Measurements from ENCODE around the gene ECT2. TPM values are rescaled to one million over a fixed set of nuclear protein-coding genes. Genes with fewer than 3 reads are reported as not detected.

Gene ECT2
- total RNA-seq, 1 experiment from 2014 or later = 81.3 TPM

DNA sequence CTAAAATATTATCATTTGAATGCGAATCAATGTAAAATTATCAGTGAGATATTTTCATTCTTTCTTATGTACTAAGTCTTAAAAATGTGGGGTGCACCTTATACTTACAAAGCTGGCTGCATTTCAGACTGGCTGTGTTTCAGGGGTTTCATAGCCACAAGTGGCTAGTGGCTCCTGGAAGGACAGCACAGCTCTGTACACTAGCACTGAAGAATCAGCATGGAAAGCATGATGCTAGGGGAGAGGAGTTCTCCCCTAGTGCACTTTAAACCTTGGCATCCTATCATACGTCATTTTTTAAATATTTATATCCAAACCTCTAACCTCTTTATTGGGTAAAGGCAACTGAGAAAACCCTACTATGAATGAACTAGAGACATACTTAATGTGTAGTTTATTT lies 66.4 kb downstream of the ECT2 start:
- H3K27ac Mint-ChIP-seq = no peak overlapping the region
- Histone ChIP-seq H4K20me1 (ENCODE audit: control insufficient read depth, insufficient read depth, insufficient read length) (no peaks in the 10 kb centered on the region), H3K4me1 (ENCODE audit: insufficient read depth, low read length) (no peaks in the 10 kb centered on the region), H3K4me2 (ENCODE audit: insufficient read depth, insufficient read length, low read length) (no peak overlapping the region), H2AK5ac (ENCODE audit: insufficient read length, low read length) (no peak overlapping the region), H2BK5ac (ENCODE audit: insufficient read length, low read length) (no peak overlapping the region), H2BK20ac (ENCODE audit: low read depth, low read length, poor library complexity, severe bottlenecking) (no peak overlapping the region), H3K23me2 (ENCODE audit: insufficient read length, low read depth, low read length, poor library complexity, severe bottlenecking) (no peaks in the 10 kb centered on the region), H4K8ac (replicated peaks; ENCODE audit: insufficient read length, low read depth, low read length) (no peak overlapping the region), H3K18ac (ENCODE audit: insufficient read length, low read depth, low read length) (no peak overlapping the region), H4K91ac (ENCODE audit: insufficient read length, low read depth, low read length) (no peak overlapping the region), H3K79me2 (ENCODE audit: insufficient read depth, low read length) (no peaks in the 10 kb centered on the region), H3T11ph (ENCODE audit: low read length) (no peak overlapping the region), H3K79me1 (ENCODE audit: insufficient read depth, low read depth, low read length, poor library complexity, severe bottlenecking) (no peaks in the 10 kb centered on the region), H4K5ac (ENCODE audit: insufficient read length, low read depth, low read length) (no peak overlapping the region), H2BK12ac (ENCODE audit: insufficient read length, low read depth, low read length) (no peak overlapping the region), H2BK120ac (ENCODE audit: low read depth, low read length, poor library complexity, severe bottlenecking) (no peak overlapping the region), H2BK15ac (ENCODE audit: low read depth, low read length) (no peak overlapping the region), H3K9me3 (ENCODE audit: control insufficient read depth, low read depth, low read length) (no peaks in the 10 kb centered on the region), H3K9ac (ENCODE audit: extremely low read depth, insufficient read length, low read length) (no peak overlapping the region), H2AFZ (ENCODE audit: low read length) (no peak overlapping the region), H3K27ac (ENCODE audit: insufficient read length, low read depth, low read length) (no peak overlapping the region), H3K14ac (ENCODE audit: insufficient read depth, low read length) (no peak overlapping the region), H3K56ac (ENCODE audit: insufficient read length, low read depth, low read length) (no peak overlapping the region), H3K23ac (ENCODE audit: insufficient read length, low read depth, low read length) (no peak overlapping the region), H3K4ac (ENCODE audit: low read depth, low read length) (no peak overlapping the region), H3K27me3 (ENCODE audit: insufficient read depth, low read length) (no peaks in the 10 kb centered on the region)
- H3K4me3 Mint-ChIP-seq = no peak overlapping the region
- H3K9me3 Mint-ChIP-seq = no peaks in the 10 kb centered on the region
- no peaks in the 10 kb centered on the region for H3K4me1 Mint-ChIP-seq
- no peak for DNase-seq
- peaks cover 12 to 38% (median 22%) of the 10 kb centered on the region in 3 experiments; a peak in 6 of 7 replicates for H3K36me3 Mint-ChIP-seq (ENCODE audit: insufficient read depth in 1 of 3, low read depth in 3 of 3)
- no peaks in the 10 kb centered on the region for H3K27me3 Mint-ChIP-seq (ENCODE audit: low read depth)
- TF ChIP-seq CTCF (conservative IDR thresholded peaks at IDR 0.05) = no peak
- no CpG with 5 or more reads among the region's 2 CpGs for WGBS (ENCODE audit: extremely low coverage, insufficient read length, low lambda C conversion rate)
